ENCODE data around the gene TRPM4.
"Not testable (repeated sequence)": the region's sequence is repeated elsewhere in the genome, so short reads cannot be mapped to it uniquely, and the experiment has no call there.

TRPM4 gene

GRCh38 chr19:49165111-49165750 lies 7.6 kb downstream of the TRPM4 start:
- no peak for TF ChIP-seq CTCF (conservative IDR thresholded peaks at IDR 0.05; ENCODE audit: control insufficient read depth, insufficient read depth, low read depth, low read length)
- DNase-seq (ENCODE audit: low read depth): no peak
- H3K4me3 ChIP-seq (ENCODE audit: control insufficient read depth, low read depth, low read length): no peak overlapping the region

GRCh38 chr19:49165865-49166301 lies 8.3 kb downstream of the TRPM4 start:
- H3K4me3 ChIP-seq (ENCODE audit: control insufficient read depth, low read depth, low read length): no peak overlapping the region
- DNase-seq (ENCODE audit: low read depth): no peak
- no peak for TF ChIP-seq CTCF (conservative IDR thresholded peaks at IDR 0.05; ENCODE audit: control insufficient read depth, insufficient read depth, low read depth, low read length)

- H3K4me3 ChIP-seq (ENCODE audit: control insufficient read depth, low read depth, low read length): no peak overlapping the region
- no peak for DNase-seq (ENCODE audit: low read depth)
- TF ChIP-seq CTCF (conservative IDR thresholded peaks at IDR 0.05; ENCODE audit: control insufficient read depth, insufficient read depth, low read depth, low read length): no peak
Measured at GRCh38 chr19:49167857-49168409, 10.3 kb downstream of the TRPM4 start.

- no peak for DNase-seq (ENCODE audit: low read depth)
- no peak overlapping the region for H3K4me3 ChIP-seq (ENCODE audit: control insufficient read depth, low read depth, low read length)
- TF ChIP-seq CTCF (conservative IDR thresholded peaks at IDR 0.05; ENCODE audit: control insufficient read depth, insufficient read depth, low read depth, low read length): no peak
Measured at GRCh38 chr19:49168421-49168820, 10.8 kb downstream of the TRPM4 start.

GRCh38 chr19:49173198-49173597 lies 15.6 kb downstream of the TRPM4 start:
- H3K4me3 ChIP-seq (ENCODE audit: control insufficient read depth, low read depth, low read length): no peak overlapping the region
- no peak for DNase-seq (ENCODE audit: low read depth)
- TF ChIP-seq CTCF (conservative IDR thresholded peaks at IDR 0.05; ENCODE audit: control insufficient read depth, insufficient read depth, low read depth, low read length): no peak

GRCh38 chr19:49180659-49181058 lies 23.1 kb downstream of the TRPM4 start:
- DNase-seq (ENCODE audit: low read depth): no peak
- TF ChIP-seq CTCF (conservative IDR thresholded peaks at IDR 0.05; ENCODE audit: control insufficient read depth, insufficient read depth, low read depth, low read length): no peak

GRCh38 chr19:49182010-49182847 lies 24.6 kb downstream of the TRPM4 start:
- DNase-seq (ENCODE audit: low read depth); H3K4me3 ChIP-seq (ENCODE audit: control insufficient read depth, low read depth, low read length): not testable (repeated sequence)

More at GRCh38 chr19:49180659-49181058, 23.1 kb downstream of the TRPM4 start:
- H3K4me3 ChIP-seq (ENCODE audit: control insufficient read depth, low read depth, low read length): no peak overlapping the region
